Ureter (tissue), 1 donor: Measurements from ENCODE around the gene EDEM3. TPM values are rescaled to one million over a fixed set of nuclear protein-coding genes. Genes with fewer than 3 reads are reported as not detected.
"Not testable (repeated sequence)": the region's sequence is repeated elsewhere in the genome, so short reads cannot be mapped to it uniquely, and the experiment has no call there.

ENCODE experiments used
- DNase-seq: peaks from one replicate; pipeline ENCODE4 v3.0.0-alpha.2; 2020; ENCODE audit warnings: low spot score
- total RNA-seq: library from RNA; stranded (reverse); gene quantifications from one replicate; pipeline ENCODE4 v1.2.4, GENCODE V29; 2023
- donor health status: DM: yes; HTN: yes; CAD: no.

EDEM3 gene
- total RNA-seq, 1 donor from 2014 or later: 35.4 TPM

DNA sequence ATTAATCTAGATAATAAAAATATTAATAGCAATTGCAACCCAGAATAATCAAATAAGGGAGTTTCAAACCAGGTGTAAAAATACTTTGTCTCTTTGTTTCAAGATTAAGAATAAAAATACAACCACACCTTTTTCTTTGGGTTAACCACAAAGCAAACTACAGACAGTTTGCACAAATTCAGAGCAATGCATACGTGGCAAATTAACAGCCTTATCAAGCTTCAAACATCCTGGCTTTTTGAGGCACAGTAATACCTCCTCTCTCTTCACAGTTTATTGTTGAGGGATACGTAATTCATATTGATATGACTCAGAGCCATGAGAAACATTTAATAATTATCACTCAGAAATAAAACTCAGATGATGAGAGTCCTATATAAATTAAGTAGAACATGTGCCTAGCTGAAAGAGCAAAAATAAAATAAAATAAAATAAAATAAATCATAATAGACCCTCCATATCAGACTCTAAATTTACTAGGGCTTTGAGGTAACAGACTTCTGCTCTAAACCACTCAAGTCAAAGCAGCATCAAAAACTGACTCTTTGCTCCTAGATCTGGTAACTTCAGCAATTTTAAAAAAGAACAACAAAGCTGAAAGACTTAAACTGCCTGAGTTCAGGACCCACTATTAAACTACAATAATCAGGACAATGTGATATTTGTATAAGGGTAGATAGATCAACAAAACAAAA is 11.4 kb downstream of the EDEM3 start:
- no peak for DNase-seq

- no peak for DNase-seq
Measured at GRCh38 chr1:184740344-184740743, 14.3 kb downstream of the EDEM3 start.

- DNase-seq: no peak
Measured at GRCh38 chr1:184739796-184740195, 14.9 kb downstream of the EDEM3 start.

GRCh38 chr1:184739070-184739469 is 15.6 kb downstream of the EDEM3 start:
- DNase-seq: no peak

DNA sequence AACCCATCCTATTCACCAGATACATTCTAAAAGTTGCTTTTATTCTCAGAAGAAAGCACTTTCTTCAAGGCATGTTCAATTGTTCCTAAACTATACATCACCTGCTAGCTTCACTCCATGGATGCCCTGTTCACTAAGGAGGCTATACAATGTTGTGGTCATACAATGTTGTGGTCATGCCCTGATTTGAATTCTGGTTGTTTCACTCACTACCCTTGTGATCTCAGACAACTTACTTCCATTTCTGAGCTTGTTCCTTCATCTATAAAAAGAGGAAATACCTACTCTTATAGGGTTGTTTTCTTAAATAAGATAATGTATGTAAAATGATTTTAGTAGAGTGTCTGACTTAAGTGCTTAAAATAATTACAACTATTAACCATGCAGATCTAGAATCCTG is 19.7 kb downstream of the EDEM3 start:
- no peak for DNase-seq

DNA sequence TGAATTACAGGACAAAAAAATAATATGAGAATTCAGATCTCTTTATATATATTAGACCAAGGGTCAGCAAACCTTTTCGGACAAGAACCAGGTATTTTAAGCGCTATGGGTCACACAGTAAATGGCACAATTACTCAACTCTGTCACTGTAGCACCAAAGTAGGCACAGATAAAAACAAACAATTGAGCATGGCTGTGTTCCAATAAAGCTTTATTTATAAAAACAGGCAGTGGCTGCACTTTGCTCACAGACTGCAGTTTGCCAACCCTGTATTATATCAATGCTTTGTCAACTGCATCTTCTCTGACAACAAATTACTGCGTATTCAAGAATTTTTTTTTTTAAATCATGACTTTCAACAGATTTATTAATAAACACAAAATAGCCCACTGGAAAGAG is 29.8 kb downstream of the EDEM3 start:
- DNase-seq: no peak

- DNase-seq: no peak
Measured at GRCh38 chr1:184716158-184716557, 38.5 kb downstream of the EDEM3 start.

GRCh38 chr1:184709418-184709817 is 45.2 kb downstream of the EDEM3 start:
- DNase-seq: no peak

GRCh38 chr1:184708084-184708676 is 46.5 kb downstream of the EDEM3 start:
- no peak for DNase-seq

DNA sequence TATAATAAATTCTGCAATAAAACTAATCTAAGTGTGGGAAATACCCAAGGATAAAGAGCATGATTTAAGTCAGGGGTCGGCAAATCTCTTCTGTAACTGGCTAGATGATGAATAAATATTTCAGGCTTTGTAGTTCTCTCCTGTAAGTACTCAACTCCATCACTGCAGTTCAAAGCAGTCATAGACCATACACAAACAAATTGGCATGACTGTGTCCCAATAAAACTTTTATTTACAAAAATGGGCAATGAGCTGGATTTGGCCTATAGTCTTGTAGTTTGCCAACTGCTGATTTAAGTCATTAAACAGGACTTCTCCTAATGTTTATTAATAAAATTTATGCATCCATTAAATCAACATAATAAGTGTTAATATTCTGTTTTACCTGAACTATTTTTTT is 49.4 kb downstream of the EDEM3 start:
- DNase-seq: no peak

- DNase-seq: no peak
Measured at GRCh38 chr1:184701816-184702215, 52.8 kb downstream of the EDEM3 start.

DNA sequence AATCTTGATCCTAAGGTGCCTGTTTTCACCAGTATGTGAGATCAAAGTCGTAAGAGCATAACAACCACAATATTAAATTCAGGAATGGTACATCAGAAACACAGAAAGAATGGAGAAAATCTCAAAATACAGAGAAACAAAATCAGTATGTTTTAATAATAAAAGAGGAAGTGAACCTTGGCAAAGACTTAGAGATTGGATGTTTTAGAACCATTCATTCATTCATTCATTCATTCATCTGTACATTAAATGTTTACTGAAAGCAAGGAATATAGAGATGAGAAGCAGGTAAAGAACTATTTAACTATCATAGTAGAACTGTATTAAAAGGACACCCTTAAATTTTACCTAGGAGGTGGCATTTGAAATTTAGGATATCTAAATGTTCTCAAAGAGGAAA is 55.7 kb downstream of the EDEM3 start:
- DNase-seq: no peak

GRCh38 chr1:184698016-184698415 is 56.6 kb downstream of the EDEM3 start:
- no peak for DNase-seq

DNA sequence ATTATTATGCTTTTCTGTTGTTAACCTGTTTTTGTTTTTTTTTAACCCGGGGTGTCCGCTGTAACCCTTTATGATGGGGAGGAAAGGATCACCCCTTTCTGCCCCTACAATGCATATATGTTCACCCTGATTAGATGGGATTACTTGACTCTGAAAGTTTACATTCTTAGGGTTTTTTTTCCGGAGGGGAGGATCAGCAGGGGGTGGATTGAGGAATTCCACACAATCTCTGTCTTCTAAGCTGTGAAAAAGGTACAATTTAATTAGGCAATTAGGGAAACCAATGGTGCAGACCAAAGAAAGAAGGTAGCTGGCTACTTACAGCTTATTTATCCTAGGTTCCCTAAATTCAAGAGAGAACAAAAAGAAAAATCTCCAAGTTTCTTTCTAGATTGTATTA is 58.3 kb downstream of the EDEM3 start:
- DNase-seq: no peak

GRCh38 chr1:184695023-184695422 is 59.6 kb downstream of the EDEM3 start:
- no peak for DNase-seq

GRCh38 chr1:184693011-184693410 is 61.6 kb downstream of the EDEM3 start:
- DNase-seq: no peak

DNA sequence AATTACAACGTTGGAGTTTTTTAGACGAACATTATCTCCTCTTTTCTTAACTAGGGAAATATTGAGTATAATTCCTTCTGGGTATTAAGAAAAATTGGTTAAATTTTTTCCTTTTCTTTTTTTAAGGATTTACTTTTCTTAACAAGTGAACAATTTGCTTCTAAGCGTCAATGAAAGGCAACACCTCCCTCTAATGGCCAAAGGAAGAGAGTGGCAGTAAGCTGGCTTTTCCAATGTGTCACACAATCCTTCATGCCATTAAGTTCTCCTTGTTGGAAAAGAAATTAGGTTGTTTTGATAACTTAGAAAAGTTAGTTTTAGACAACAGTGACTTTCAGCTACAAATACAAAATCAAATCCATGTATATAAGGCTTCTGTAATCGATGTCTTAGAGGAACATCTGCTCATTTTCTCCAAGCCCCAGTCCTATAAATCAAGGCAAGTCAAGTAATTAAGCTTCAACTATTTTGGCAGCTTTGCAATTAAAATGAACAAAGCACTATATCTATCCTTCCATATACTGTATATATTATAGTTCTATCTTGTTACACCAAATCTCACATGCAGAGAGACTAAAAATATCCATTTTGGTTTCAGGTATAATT is 62.8 kb downstream of the EDEM3 start:
- no peak for DNase-seq

- DNase-seq: no peak
Measured at GRCh38 chr1:184686540-184686939, 68.1 kb downstream of the EDEM3 start.

DNA sequence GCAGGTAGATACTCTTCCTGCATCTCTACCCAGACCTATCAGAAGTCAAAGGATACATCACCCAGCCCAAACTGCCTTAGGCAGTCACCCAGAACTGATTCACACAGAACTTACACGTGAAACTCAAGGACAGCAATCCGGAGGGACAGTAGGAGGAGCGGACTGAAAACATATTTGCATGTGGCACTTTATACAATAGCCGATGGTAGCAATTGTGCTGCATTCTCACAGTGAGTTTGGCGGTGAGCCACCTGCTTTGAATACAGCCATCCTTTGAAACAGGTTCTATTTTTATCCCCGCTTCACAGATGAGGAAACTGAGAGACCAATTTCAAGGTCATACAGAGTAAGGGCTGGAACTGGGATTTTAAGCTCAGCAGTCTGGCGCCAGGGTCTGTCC is 69.5 kb downstream of the EDEM3 start:
- DNase-seq: no peak

GRCh38 chr1:184684285-184685074 is 70.2 kb downstream of the EDEM3 start:
- DNase-seq: no peak

- DNase-seq: no peak
Measured at GRCh38 chr1:184682956-184683355, 71.7 kb downstream of the EDEM3 start.

GRCh38 chr1:184680611-184681225 is 73.9 kb downstream of the EDEM3 start:
- not testable (repeated sequence) for DNase-seq
